OCI-LY3 (cell line): ENCODE data around the gene USP20.
A peak's percentile ranks its signal among the peaks of the same experiment; 100 is the strongest.

Source experiments
- H2AFZ ChIP-seq: fragments of 200-600, 300-600 bp; shearing (Covaris generic); 2 replicates; pipeline ENCODE4 v1.6.0; 2014; ENCODE audit warnings: antibody characterized with exemption, low read depth, low read length
- H3K27ac ChIP-seq: fragments of 200-600, 300-600 bp; sonication (generic); 2 replicates; pipeline ENCODE4 v1.5.1; 2014; ENCODE audit warnings: mild to moderate bottlenecking, low read length, moderate library complexity, mixed read lengths
- H3K27me3 ChIP-seq: fragments of 200-600, 300-600 bp; sonication (generic); 2 replicates; pipeline ENCODE4 v1.6.1; 2014; ENCODE audit warnings: low read depth, low read length, mixed read lengths
- H3K36me3 ChIP-seq: fragments of 200-600, 300-600 bp; sonication (generic); replicated peaks from 2 replicates; pipeline ENCODE3; 2014; ENCODE audit warnings: low read depth, low read length, mixed read lengths
- H3K4me1 ChIP-seq: fragments of 300-600, 200-600 bp; sonication (generic); 2 replicates; pipeline ENCODE4 v1.6.1; 2014; ENCODE audit warnings: low read length, mixed read lengths
- H3K4me2 ChIP-seq: fragments of 200-600, 300-600 bp; sonication (generic); 2 replicates; pipeline ENCODE4 v1.6.1; 2014; ENCODE audit warnings: low read length, mixed read lengths
- H3K4me3 ChIP-seq: fragments of 300-600, 200-600 bp; sonication (generic); 2 replicates; pipeline ENCODE4 v1.5.1; 2014; ENCODE audit warnings: antibody characterized with exemption, mild to moderate bottlenecking, low read length, moderate library complexity
- H3K79me2 ChIP-seq: fragments of 300-600, 200-600 bp; shearing (Covaris generic); 2 replicates; pipeline ENCODE4 v1.6.1; 2014; ENCODE audit warnings: mild to moderate bottlenecking, low read length, mixed read lengths
- H3K9ac ChIP-seq: fragments of 300-600, 200-600 bp; shearing (Covaris generic); 2 replicates; pipeline ENCODE4 v1.6.0; 2014; ENCODE audit warnings: mild to moderate bottlenecking, low read length, moderate library complexity
- H3K9me3 ChIP-seq: fragments of 200-600, 300-600 bp; shearing (Covaris generic); 2 replicates; pipeline ENCODE4 v1.6.1; 2014; ENCODE audit warnings: low read length, mixed read lengths; ENCODE audit not compliant: insufficient read depth
- H4K20me1 ChIP-seq: fragments of 200-600, 300-600 bp; sonication (generic); 2 replicates; pipeline ENCODE4 v1.6.1; 2016; ENCODE audit warnings: low read length, mixed read lengths; ENCODE audit not compliant: insufficient read depth
- CTCF ChIP-seq: fragments of 200-600, 300-600 bp; sonication (generic); IDR thresholded peaks from 2 replicates; pipeline ENCODE4 v1.5.1; 2014; ENCODE audit warnings: antibody characterized with exemption, low read length, low read depth
- EZH2phosphoT487 ChIP-seq: fragments of 200-600 bp; shearing (Covaris generic); IDR thresholded peaks from 2 replicates; pipeline ENCODE4 v1.6.1; 2018; ENCODE audit warnings: antibody characterized with exemption, mixed run types, low read depth

The USP20 gene

GRCh38 chr9:129881547-129882324 is 46.5 kb downstream of the USP20 start:
- peaks cover 3% of the 10 kb centered on the region for H3K36me3 ChIP-seq
- H3K9me3 ChIP-seq = no peaks in the 10 kb centered on the region
- peaks cover 34% of the 10 kb centered on the region for H3K4me1 ChIP-seq
- H3K27ac ChIP-seq = no peak overlapping the region
- H3K4me2 ChIP-seq = no peak overlapping the region
- no peaks in the 10 kb centered on the region for H3K27me3 ChIP-seq
- H3K9ac ChIP-seq = no peak overlapping the region
- peaks cover 7% of the 10 kb centered on the region; the same call in 1 of the 2 replicates for H3K79me2 ChIP-seq
- H3K4me3 ChIP-seq = no peak overlapping the region
- no peak for TF ChIP-seq CTCF
- no peak for TF ChIP-seq EZH2phosphoT487
- no peak overlapping the region for H2AFZ ChIP-seq
- peaks cover 11% of the 10 kb centered on the region for H4K20me1 ChIP-seq

- H2AFZ ChIP-seq = no peak overlapping the region
Measured at GRCh38 chr9:129884220-129885017, 49.2 kb downstream of the USP20 start.

GRCh38 chr9:129885018-129885669 is 49.9 kb downstream of the USP20 start:
- peak overlapping the region; percentile 76 for H3K4me2 ChIP-seq
- peak overlapping the region; percentile 51; the same call in 1 of the 2 replicates for H3K9ac ChIP-seq
- peak overlapping the region; percentile 61 for H3K4me3 ChIP-seq
- H3K9me3 ChIP-seq = no peaks in the 10 kb centered on the region
- peaks cover 65% of the 10 kb centered on the region for H3K4me1 ChIP-seq
- peak overlapping the region; percentile 95 for H3K27ac ChIP-seq
- H3K79me2 ChIP-seq = peaks cover 28% of the 10 kb centered on the region
- TF ChIP-seq EZH2phosphoT487 (no peak), CTCF (no peak; the same call in 1 of the 2 replicates)
- peaks cover 28% of the 10 kb centered on the region for H4K20me1 ChIP-seq
- no peak overlapping the region for H2AFZ ChIP-seq
- H3K27me3 ChIP-seq = no peaks in the 10 kb centered on the region
- H3K36me3 ChIP-seq = peaks cover 20% of the 10 kb centered on the region

More at GRCh38 chr9:129884220-129885017, 49.2 kb downstream of the USP20 start:
- H4K20me1 ChIP-seq = peaks cover 28% of the 10 kb centered on the region
- no peak for TF ChIP-seq EZH2phosphoT487
- TF ChIP-seq CTCF = no peak
- peaks cover 23% of the 10 kb centered on the region for H3K79me2 ChIP-seq
- no peaks in the 10 kb centered on the region for H3K9me3 ChIP-seq
- peaks cover 58% of the 10 kb centered on the region for H3K4me1 ChIP-seq
- H3K36me3 ChIP-seq = peaks cover 12% of the 10 kb centered on the region
- peak overlapping the region; percentile 76 for H3K4me2 ChIP-seq
- H3K4me3 ChIP-seq = peak overlapping the region; percentile 61
- H3K9ac ChIP-seq = peak overlapping the region; percentile 51; the same call in 1 of the 2 replicates
- peak overlapping the region; percentile 95 for H3K27ac ChIP-seq
- H3K27me3 ChIP-seq = no peaks in the 10 kb centered on the region
